HG03097 (cell line): Measurements from ENCODE around the gene EPHA4.

Experiments
- ATAC-seq: cut with Tn5 transposase; IDR thresholded peaks from one replicate; pipeline ENCODE4 v1.9.1; 2021; ENCODE audit not compliant: unreplicated experiment, low FRiP score

EPHA4 gene

DNA sequence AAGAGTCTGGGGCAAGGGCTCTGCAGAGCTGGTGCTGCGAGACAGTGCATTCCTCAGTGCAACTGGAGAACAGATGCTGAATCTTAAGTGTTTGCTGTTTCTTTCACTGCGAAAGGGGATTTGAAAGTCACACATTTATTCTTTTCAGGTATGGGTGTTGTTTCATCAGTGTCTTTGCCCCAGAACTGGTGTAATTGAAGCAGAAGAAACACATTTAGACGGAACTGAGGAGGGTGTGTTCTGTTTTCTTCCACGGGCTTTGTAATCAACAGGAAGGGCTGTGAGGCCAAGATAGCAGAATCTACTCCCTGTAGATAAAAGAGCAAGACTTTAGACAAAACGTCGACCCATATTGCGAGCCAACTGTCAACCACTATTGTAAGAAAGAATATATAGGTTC lies 151.9 kb downstream of the EPHA4 start:
- no peak for ATAC-seq

DNA sequence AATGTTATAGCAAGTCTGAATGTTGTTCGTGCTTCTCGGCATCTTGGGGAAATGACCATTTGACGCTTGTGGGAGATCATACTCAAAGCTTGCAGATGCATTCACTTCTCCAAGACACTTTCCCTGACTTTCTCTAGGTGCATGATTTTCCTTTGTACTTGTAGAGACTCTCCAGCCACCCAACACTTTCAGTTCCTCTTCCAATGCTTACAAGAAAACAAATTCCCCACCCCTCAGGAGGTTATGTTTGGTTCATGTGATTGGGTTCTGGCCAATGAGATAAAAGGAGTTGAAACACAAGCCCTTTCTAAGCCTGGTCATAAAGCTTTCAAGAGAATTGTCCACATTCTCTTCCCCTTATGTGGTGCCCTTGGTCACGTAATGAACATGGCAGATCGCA lies 156.3 kb downstream of the EPHA4 start:
- no peak for ATAC-seq

DNA sequence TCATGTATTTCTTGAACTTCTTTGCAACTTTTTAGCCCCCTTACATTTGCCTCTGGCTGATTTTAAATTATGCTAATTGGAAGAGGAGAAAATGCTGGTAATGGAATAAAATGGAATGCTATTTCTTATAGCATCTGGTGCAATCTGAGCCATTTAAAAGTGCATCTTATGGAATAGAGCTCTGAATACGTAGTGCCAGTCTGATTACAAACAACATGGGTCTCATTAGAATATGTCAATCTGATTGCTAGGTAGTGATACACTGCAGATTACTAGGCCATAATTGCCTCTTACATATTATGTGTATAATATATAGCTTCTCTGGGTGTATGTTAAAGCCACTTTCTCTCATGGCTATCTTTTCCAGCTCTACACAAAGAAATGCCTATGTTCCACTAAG lies 159.1 kb downstream of the EPHA4 start:
- ATAC-seq = no peak

DNA sequence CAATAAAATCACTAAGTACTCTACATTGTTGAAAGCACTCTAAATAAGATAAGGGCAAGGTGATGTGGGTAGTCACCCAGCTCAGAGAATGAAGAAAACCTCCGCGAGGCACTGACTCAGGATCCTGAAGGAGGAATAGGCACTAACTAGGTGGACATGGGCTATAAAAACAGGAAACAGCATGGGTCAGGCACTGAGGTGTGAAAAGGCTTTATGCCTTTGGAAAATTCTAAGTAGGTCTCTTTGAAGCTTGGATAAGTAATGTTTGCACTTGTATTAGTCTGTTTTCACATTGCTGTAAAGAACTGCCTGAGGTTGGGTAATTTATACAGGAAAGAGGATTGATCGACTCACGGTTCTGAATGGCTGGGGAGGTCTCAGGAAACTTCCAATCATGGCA lies 161.6 kb downstream of the EPHA4 start:
- no peak for ATAC-seq

DNA sequence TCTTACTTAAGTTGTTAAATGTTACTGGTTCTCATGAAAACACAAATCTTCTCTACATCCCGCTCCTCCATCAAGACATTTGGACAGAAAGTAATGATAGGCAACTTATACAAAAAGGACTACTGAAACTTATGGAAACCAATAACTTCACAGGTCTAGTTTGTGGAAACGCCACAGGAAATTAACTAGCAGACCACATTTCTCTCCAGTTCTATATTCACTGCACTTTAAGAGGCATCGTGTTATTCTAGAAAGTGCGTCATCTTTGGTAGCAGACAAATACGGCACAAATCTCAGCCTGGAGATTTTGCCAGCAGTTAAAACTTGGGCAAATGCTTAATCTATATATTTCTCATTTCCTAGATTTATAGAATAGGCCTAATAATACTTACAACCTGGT lies 164.3 kb downstream of the EPHA4 start:
- ATAC-seq = no peak

DNA sequence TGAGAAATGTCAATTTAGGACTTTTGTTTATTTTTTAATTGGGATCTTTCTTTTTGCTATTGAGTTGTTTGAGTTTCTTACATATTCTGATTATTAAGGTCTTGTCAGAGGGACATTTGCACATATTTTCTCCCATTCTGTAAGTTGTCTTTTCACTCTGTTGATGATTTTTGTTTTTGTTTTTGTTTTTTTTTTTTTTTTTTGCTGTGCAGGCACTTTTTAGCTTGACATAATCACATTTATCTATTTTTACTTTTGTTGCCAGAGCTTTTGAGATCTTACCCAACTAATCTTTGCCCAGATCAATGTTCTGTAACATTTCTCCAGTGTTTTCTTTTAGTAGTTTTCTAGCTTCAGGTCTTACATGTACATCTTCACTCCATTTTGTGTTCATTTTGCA lies 166.6 kb downstream of the EPHA4 start:
- ATAC-seq = no peak

DNA sequence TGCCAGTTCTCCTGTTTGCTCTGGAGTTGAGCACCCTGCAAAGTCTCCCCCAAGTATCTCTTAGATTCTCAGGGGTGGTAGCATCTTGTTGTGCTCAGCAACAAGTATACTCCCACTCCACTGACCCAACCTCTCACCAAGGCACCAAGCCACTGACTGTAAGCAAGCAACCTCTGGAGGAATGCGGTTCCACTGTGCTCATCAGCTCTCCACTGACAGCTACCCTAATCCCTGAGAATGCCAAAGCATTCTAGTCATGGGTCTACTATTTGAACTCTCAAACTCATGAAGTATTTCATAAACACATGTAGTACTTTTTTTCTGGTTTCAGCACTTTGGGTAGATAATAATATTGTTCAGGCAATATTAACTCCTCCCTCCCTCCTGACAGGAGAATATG lies 170.0 kb downstream of the EPHA4 start:
- ATAC-seq = no peak

DNA sequence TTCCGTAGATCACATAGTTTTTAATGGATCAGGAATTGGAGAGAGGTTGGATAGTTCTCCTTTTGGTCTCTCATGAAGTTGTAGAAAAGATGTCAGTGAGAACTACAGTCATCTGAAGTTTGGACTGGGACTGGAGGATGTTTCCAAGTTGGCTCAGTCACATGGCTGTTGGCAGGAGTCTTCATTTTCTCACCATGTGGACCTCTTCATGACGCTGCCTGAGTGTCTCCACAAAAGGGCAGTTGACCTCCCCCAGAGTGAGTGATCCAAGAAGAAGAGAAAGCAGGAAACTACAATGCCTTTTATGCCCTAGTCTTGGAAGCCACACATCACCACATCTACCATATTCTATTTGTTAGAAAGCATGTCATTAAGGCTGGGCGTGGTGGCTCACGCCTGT lies 171.7 kb downstream of the EPHA4 start:
- no peak for ATAC-seq

DNA sequence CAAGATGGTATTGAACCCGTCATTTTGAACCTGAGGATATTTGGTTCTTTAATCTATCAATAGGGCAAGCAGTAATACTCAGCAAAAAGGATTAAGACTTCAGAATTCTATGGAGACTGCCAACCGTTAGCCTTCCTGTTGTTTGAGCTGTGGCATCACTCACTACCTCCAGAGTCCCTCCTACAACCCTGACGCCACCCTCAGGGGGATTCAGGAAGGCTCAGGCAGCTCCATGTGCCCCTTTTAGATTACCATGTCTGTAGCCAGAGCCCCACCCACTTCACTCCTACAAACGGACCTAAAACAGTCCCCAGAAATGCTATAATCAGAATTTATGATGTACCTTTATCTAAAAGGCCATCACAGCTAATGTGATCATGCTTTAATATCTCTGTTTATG lies 172.9 kb downstream of the EPHA4 start:
- ATAC-seq = no peak

DNA sequence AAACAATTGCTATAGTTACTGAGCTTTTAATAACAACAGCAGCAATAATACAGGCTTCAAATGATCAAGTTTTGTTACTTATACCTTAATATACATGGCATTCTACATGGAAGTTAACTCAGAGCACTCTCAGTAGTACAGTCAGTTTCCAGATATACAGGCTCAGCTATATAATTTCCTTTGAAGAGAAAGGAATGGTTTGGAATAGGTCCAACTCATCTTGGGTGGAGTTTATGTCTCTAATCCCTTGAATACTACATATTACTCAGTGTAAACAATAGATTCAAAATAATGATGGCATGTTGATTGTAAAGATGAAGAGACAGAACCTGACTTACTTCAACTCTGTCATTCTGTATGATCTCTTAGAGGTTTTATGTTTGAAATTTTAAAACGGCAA lies 174.9 kb downstream of the EPHA4 start:
- no peak for ATAC-seq

DNA sequence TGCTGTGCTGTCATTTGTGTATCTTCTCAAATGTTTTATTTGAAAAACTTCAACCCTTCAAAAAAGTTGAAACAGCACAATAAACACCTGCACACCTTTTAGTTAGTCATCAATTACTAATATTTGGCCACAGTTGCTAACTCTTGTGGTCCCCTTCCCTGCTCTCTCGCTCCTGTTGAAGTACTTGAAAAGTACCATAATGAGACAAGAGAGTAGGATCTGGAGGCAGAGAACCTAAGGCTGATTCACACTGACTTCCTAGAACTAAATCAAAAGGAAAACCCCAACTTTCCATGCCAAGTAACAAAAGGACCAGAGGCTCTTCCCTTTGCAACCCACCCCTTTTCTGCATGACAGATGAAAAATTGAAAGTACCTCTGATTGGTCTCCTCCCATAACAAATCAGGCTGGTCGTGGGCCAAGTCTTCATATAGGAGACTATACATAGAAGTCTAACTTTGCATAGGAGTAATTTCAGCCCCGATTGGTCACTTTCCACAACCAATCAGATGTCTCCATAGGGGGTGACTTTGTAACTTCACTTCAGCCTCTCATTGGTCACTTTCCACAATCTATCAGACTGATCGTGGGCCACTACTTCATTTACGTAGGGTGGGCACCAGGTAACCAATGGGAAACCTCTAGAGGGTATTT lies 179.7 kb downstream of the EPHA4 start:
- ATAC-seq = no peak

DNA sequence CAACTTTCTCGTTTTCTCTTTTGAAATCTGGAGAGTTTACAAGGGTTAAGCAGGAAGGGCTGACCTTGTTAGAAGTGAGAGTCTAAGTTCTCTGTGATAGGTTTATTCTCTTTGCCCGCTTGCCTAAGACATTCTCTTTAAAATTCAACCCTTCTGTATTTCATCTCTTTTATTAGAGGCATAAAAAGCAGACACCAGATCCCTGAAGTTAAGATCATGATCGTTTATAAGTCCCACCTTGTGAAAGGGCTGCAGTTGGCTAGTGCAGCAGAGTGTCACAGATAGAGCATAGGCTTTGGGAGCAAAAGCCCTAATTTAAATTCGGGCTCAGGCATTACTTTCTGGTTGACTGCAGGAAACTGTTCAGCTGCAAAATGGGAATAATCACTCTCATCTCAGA lies 181.2 kb downstream of the EPHA4 start:
- ATAC-seq = no peak

DNA sequence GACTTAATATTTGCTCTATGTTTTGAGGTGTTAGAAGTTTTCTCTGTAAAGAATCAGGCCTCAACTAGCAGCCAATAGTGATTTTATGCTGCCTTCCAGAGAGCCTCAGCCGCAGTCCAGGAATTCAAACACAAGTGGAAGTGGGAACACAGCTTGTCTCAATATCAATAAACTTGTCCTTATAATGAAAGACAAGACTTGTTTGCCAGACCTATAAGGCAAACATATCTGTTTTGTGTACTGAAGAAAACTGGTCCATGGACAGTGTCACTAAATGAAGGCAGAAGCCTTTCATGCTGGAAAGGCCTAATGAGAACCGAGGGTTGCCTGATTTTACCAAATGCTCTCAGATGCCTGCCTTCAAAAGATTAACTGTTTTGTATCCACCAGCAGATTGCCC lies 182.2 kb downstream of the EPHA4 start:
- no peak for ATAC-seq

DNA sequence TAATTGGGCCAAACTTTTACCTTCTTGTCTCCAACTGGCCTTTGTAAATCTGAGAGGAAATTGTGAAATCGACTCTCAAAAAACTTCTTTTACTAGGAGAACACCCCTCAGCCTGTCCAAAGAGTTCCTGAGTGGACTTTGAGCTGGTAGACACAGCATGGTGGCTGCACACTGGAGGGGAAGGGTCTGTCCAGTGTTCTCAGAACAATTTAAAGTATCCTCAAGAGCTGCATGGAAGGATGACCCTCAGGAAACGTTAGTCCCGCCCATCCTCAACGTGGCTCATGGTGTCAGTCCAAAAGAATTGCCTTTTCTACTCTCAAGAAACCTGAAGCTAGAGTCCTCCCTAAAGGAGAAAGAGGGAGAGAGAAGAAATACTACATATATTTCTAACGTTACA lies 182.7 kb downstream of the EPHA4 start:
- no peak for ATAC-seq

DNA sequence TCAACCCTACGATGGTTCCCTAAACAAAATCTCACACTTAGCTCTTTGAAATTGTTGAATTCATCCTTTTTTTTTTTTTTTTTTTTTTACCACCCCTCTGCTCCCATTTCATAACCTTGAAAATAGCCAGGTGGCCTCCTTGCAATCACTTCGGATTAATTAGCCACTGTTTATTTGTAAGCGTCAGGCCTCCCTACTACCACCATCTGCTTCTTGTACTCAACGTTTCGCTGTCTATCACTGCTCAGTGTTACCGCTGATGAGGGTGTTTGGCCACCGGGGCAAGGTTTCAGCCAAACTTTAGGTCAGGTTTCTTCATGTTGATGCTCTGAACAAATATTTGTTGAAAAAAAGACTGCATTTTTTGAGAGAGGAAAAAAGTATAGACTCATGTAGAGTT lies 183.2 kb downstream of the EPHA4 start:
- no peak for ATAC-seq

DNA sequence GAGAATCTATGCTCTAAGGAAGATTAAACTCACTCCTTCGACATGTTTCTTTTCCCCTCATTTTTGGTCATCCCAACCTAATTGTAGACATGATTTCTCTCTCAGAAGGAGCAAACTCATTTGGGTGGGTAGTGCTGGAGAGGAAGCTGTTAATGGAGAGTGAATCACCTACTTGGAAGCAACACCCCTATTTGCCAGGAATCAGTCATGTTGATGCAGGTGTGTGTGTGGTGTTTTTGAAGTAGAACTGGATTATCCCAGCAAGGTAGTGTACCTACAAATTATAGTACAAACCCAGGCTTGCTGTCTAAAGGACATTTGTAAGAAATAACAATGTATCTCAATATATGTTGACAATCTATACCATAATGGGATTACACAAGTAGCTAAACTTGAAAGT lies 186.4 kb downstream of the EPHA4 start:
- ATAC-seq = no peak

DNA sequence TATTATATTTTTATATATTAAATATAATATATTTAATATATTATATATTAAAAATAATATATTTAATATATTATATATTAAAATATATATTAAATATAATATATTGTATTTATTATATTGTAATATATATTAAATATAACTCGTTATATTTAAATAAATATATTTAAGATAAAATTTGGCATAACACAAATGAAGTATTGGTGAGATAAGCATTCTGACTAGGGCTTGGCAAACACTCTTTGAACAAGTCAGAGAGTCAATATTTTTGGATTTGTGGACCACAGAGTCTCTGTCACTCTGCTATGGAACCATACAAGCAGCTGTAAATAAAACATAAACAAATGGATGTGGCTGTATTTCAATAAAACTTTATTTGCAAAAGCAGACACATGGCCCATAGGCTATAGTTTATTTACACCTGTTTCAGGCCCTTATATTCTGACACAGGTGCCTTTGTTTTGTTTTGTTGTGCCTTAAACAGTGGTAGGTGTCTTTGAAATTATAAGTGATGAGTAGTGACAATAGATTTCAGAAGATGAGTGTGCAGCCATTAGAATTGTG lies 190.1 kb downstream of the EPHA4 start:
- no peak for ATAC-seq

DNA sequence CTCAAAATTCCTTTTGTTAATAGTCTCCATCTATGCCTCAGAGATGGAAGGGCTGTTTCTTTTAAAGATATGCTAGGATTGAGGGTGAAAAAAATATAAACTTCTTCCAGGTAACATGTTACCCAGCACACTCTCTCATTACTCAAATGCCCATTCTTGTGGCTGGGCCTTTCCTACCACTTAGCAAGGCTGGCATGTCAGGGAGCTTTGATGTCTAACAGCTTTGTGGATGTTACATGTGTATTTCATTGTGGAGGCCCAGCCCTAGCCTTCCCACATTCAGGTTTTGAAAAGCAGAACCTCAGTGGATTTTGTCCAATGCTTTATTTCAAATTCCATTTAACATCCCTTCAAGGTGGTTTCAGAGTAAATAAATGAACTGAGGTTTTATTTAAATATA lies 191.4 kb downstream of the EPHA4 start:
- ATAC-seq = no peak

DNA sequence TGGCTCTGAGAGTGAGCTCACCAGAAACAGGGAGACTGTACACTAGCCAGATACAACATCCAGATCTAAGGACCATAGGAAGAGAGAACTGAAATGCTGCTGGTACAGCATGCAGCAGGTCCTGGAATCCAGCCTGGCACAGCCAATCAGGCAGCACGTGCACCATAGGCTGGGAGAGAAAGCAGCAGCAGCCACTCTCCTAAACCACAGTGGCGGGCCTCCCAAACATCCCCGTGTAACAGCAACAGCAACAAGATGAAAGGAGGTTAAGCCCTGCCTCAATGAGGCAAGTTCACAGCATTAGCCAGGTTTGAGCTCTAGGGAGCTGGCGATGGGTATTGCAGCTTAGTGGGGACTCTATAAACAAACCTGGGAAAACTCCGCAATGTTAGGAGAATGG lies 192.0 kb downstream of the EPHA4 start:
- ATAC-seq = no peak

DNA sequence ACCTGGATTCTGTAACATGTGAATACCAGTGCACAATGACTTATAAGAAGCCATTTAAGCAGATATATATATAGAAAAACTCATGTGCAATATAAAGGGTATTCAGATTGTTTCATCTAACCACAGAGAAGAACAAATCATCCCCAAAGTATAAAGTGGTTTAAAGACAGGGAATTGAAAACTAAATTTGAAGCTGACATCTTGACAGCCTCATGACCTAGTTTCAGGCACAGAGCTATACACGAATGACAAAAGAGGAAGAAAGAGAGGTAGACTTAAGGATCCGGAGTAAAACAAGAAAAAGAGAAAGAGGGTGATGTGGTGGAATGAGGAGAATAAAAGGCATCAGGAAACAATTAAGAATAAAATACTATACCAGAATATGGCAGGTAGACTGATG lies 194.5 kb downstream of the EPHA4 start:
- no peak for ATAC-seq

DNA sequence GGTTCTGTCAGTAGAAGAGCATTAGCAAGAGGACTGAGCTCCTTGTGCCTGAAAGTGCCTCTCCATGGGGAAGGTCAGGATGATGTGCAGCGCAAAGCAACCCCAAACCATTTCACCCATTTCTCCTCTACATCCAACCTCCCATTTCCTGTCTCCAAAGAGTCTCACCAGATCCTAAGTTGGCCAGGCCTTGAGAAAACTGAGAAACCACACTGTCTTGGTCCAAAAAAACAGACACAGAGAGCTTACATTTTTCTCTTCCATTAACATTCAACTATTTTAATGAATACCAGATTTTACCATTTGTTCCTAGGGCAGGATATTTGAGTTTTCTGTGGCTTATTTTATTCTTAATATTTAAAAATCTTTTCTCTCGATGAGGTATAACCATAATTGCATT lies 195.0 kb downstream of the EPHA4 start:
- no peak for ATAC-seq

DNA sequence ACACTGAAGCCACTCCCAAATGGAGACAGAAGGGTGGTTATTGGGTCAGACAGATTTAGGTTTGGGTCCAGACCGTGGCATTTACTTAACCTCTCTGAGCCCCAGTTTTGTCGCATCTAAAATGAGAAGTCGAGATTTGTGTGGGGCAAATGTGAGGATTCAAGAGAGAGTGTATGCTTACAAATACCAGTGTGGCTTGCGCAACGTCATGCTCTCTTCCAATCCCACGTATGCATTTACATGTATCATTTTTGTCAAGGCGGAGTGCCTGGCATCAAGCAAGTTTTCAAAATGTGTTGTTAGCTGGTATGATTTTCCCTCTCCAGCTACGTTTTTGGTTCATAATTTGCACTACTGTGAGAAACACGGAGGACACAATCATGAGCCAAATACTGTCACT lies 197.9 kb downstream of the EPHA4 start:
- no peak for ATAC-seq

DNA sequence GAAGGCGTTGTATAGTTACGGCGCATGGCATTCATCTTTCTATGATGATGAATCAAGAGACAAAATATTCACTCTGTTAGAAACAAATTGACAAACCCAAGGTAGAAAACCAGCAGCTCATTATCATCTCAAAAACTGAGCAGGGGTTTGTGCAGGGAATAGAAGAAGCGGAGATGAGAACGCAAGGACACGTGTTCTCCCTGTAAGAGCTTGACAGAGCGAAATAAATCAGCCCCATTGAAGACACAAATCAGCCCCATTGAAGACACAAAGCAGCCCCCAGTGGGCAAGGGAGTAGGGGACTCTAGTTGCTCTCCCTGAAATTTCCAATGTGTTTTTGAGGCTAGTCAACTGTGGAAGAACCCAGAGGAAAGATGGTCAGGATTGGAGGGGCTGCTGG lies 199.2 kb downstream of the EPHA4 start:
- no peak for ATAC-seq
